Gastroesophageal sphincter (tissue), 3 donors: ENCODE results near the gene PRCP.

Experiments used
- EP300 ChIP-seq: sonication (generic); formaldehyde crosslinking; IDR thresholded peaks from one replicate; pipeline ENCODE4 v1.6.1; 2017; ENCODE audit warnings: antibody characterized with exemption, mild to moderate bottlenecking
- TF ChIP-seq, protein P1 (sequence below), 4 experiments: fragments of 200-600 bp in 2 of 4; fragments of 450-650 bp in 2 of 4; sonication (generic) in 1 of 4; IDR thresholded peaks; one replicate each; pipeline ENCODE4 v1.5.1; 2017 to 2019; ENCODE audit warnings: antibody characterized with exemption in 4 of 4, mild to moderate bottlenecking in 2 of 4, moderate library complexity in 2 of 4

DNA sequence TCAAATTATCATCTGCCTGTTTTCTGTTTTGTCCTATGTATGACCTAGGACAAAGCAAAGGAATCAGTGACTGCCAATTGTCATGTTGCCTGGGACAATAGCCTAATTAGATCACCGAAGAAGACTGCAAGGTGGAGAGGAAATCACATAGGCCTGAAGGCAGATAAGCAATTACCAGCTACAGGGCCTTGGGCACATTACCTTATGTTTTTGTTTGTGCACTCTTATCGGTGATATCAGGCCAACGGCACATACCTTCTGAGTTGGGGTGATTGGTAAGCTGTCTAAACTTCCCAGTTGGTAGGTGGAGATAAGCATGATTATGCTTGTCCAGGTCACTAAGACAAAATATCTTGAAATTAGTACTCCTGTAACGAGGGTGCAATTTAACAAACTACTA is 108.5 kb downstream of the PRCP start:
- TF ChIP-seq, protein P1, sequence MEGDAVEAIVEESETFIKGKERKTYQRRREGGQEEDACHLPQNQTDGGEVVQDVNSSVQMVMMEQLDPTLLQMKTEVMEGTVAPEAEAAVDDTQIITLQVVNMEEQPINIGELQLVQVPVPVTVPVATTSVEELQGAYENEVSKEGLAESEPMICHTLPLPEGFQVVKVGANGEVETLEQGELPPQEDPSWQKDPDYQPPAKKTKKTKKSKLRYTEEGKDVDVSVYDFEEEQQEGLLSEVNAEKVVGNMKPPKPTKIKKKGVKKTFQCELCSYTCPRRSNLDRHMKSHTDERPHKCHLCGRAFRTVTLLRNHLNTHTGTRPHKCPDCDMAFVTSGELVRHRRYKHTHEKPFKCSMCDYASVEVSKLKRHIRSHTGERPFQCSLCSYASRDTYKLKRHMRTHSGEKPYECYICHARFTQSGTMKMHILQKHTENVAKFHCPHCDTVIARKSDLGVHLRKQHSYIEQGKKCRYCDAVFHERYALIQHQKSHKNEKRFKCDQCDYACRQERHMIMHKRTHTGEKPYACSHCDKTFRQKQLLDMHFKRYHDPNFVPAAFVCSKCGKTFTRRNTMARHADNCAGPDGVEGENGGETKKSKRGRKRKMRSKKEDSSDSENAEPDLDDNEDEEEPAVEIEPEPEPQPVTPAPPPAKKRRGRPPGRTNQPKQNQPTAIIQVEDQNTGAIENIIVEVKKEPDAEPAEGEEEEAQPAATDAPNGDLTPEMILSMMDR (IDR thresholded peaks at IDR 0.05) = no peak
- TF ChIP-seq EP300 = no peak
